ENCODE results near the gene SAFB. TPM values are rescaled to one million over a fixed set of nuclear protein-coding genes. Genes with fewer than 3 reads are reported as not detected.

SAFB gene
- total RNA-seq, 2 donors from 2014 or later = 130 to 153 TPM

- H3K9me3 Mint-ChIP-seq = no peaks in the 10 kb centered on the region
- Histone ChIP-seq H3K36me3 (ENCODE audit: control insufficient read depth, insufficient read depth, low read length) (peaks cover 88% of the 10 kb centered on the region), H3K9ac (ENCODE audit: extremely low read depth, low read length, poor library complexity, severe bottlenecking) (no peak overlapping the region), H3K4me3 (ENCODE audit: low read length) (no peak overlapping the region), H3K27ac (ENCODE audit: low read depth, low read length) (no peak overlapping the region), H3K9me3 (ENCODE audit: control insufficient read depth, low read length) (no peaks in the 10 kb centered on the region), H3K4me1 (ENCODE audit: control insufficient read depth, insufficient read depth, low read length) (no peaks in the 10 kb centered on the region), H3K27me3 (ENCODE audit: control insufficient read depth, insufficient read depth, low read length, poor library complexity, severe bottlenecking) (no peaks in the 10 kb centered on the region)
- H3K27me3 Mint-ChIP-seq (ENCODE audit: insufficient read depth) = no peaks in the 10 kb centered on the region
- TF ChIP-seq CTCF (conservative IDR thresholded peaks at IDR 0.05) = no peak
- WGBS, 2 experiments (ENCODE audit: insufficient coverage in 1 of 2, insufficient read length in 1 of 2) = 90 to 91% methylated on average over 4 to 7 of the region's 7 CpGs
- H3K4me1 Mint-ChIP-seq = peaks cover 4% of the 10 kb centered on the region
- H3K27ac Mint-ChIP-seq = no peak overlapping the region
- peaks cover 81% of the 10 kb centered on the region for H3K36me3 Mint-ChIP-seq (ENCODE audit: low read depth)
- DNase-seq = no peak
- H3K4me3 Mint-ChIP-seq = no peak overlapping the region
These were observed 28.3 kb upstream of the SAFB start for GRCh38 chr19:5594521-5594950.

- 96 to 99% methylated on average over 15 to 18 of the region's 18 CpGs for WGBS, 2 experiments (ENCODE audit: insufficient coverage in 1 of 2, insufficient read length in 1 of 2)
- no peaks in the 10 kb centered on the region for H3K4me1 Mint-ChIP-seq
- no peaks in the 10 kb centered on the region for H3K9me3 Mint-ChIP-seq
- Histone ChIP-seq H3K9ac (ENCODE audit: extremely low read depth, low read length, poor library complexity, severe bottlenecking) (no peak overlapping the region), H3K9me3 (ENCODE audit: control insufficient read depth, low read length) (no peaks in the 10 kb centered on the region), H3K36me3 (ENCODE audit: control insufficient read depth, insufficient read depth, low read length) (peaks cover 90% of the 10 kb centered on the region), H3K27me3 (ENCODE audit: control insufficient read depth, insufficient read depth, low read length, poor library complexity, severe bottlenecking) (no peaks in the 10 kb centered on the region), H3K4me1 (ENCODE audit: control insufficient read depth, insufficient read depth, low read length) (no peaks in the 10 kb centered on the region), H3K27ac (ENCODE audit: low read depth, low read length) (no peak overlapping the region), H3K4me3 (ENCODE audit: low read length) (no peak overlapping the region)
- no peak overlapping the region for H3K27ac Mint-ChIP-seq
- DNase-seq = no peak
- no peak overlapping the region for H3K4me3 Mint-ChIP-seq
- H3K27me3 Mint-ChIP-seq (ENCODE audit: insufficient read depth) = no peaks in the 10 kb centered on the region
- TF ChIP-seq CTCF (conservative IDR thresholded peaks at IDR 0.05) = no peak
- H3K36me3 Mint-ChIP-seq (ENCODE audit: low read depth) = peaks cover 85% of the 10 kb centered on the region
These were observed 27.8 kb upstream of the SAFB start for GRCh38 chr19:5595129-5595528.

GRCh38 chr19:5595745-5596144, 27.1 kb upstream of the SAFB start:
- H3K27ac ChIP-seq (ENCODE audit: low read depth, low read length) = no peak overlapping the region
- peaks cover 87% of the 10 kb centered on the region for H3K36me3 Mint-ChIP-seq (ENCODE audit: low read depth)

More at GRCh38 chr19:5595745-5596144, 27.1 kb upstream of the SAFB start:
- Mint-ChIP-seq H3K27ac (no peak overlapping the region), H3K27me3 (ENCODE audit: insufficient read depth) (no peaks in the 10 kb centered on the region), H3K9me3 (no peaks in the 10 kb centered on the region), H3K4me3 (no peak overlapping the region), H3K4me1 (no peaks in the 10 kb centered on the region)
- no peak for TF ChIP-seq CTCF (conservative IDR thresholded peaks at IDR 0.05)
- Histone ChIP-seq H3K9me3 (ENCODE audit: control insufficient read depth, low read length) (no peaks in the 10 kb centered on the region), H3K36me3 (ENCODE audit: control insufficient read depth, insufficient read depth, low read length) (peaks cover 91% of the 10 kb centered on the region), H3K9ac (ENCODE audit: extremely low read depth, low read length, poor library complexity, severe bottlenecking) (no peak overlapping the region), H3K4me3 (ENCODE audit: low read length) (no peak overlapping the region), H3K4me1 (ENCODE audit: control insufficient read depth, insufficient read depth, low read length) (no peaks in the 10 kb centered on the region), H3K27me3 (ENCODE audit: control insufficient read depth, insufficient read depth, low read length, poor library complexity, severe bottlenecking) (no peaks in the 10 kb centered on the region)
- DNase-seq = no peak
- whole genome bisulfite sequencing, 2 experiments (ENCODE audit: insufficient coverage in 1 of 2, insufficient read length in 1 of 2) = 94 to 96% methylated on average over 6 to 9 of the region's 9 CpGs
